ENCODE data around the gene PLEKHM3. TPM values are rescaled to one million over a fixed set of nuclear protein-coding genes. Genes with fewer than 3 reads are reported as not detected.

Gene PLEKHM3
- total RNA-seq, 2 donors from 2014 or later, result 20.5 to 21.8 TPM

DNA sequence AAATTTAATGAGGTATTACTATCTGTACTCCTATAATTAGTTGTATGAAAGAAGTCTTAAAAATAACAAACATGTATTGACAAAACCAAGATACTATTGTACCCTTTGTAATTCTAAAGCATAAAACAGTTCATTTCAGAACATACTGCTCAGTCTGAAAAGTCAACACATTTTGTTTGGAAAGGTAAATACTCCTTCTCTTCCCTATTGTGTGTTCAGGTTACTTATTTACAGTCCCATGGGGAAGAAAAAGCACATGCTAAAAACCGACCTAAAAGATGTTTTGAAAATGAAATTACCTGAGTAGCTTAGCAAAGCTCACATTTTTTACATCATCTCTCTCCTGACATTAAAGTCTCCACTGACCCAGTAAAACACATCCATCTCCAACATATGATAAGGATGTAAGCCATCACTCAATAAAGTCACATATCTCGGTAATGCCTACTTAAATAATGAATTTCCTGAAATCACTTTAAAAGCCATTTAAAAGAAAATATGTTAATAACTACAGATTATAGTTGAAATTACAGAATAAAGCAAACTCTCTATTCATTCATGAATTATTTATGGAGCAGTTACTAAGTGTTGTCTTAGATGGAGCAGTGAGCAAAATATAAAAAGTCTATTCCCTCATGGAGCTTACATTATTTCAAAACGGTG, 180.0 kb downstream of the PLEKHM3 start:
- Histone ChIP-seq H3K4me3 (no peak overlapping the region), H3K4me1 (ENCODE audit: control insufficient read depth in 1 of 2, low read depth in 2 of 2) (peaks cover 4 to 12% of the 10 kb centered on the region in 2 donors), H3K36me3 (no peaks in the 10 kb centered on the region), H3K27me3 (replicated peaks; ENCODE audit: insufficient read depth) (no peaks in the 10 kb centered on the region), H3K9me3 (no peaks in the 10 kb centered on the region), H3K27ac (no peak overlapping the region)
- TF ChIP-seq, protein P1, sequence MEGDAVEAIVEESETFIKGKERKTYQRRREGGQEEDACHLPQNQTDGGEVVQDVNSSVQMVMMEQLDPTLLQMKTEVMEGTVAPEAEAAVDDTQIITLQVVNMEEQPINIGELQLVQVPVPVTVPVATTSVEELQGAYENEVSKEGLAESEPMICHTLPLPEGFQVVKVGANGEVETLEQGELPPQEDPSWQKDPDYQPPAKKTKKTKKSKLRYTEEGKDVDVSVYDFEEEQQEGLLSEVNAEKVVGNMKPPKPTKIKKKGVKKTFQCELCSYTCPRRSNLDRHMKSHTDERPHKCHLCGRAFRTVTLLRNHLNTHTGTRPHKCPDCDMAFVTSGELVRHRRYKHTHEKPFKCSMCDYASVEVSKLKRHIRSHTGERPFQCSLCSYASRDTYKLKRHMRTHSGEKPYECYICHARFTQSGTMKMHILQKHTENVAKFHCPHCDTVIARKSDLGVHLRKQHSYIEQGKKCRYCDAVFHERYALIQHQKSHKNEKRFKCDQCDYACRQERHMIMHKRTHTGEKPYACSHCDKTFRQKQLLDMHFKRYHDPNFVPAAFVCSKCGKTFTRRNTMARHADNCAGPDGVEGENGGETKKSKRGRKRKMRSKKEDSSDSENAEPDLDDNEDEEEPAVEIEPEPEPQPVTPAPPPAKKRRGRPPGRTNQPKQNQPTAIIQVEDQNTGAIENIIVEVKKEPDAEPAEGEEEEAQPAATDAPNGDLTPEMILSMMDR (IDR thresholded peaks at IDR 0.05), result no peak
- no peak for DNase-seq (ENCODE audit: low spot score)
- no peak for ATAC-seq (ENCODE audit: insufficient number of reproducible peaks, low FRiP score, low read depth)

DNA sequence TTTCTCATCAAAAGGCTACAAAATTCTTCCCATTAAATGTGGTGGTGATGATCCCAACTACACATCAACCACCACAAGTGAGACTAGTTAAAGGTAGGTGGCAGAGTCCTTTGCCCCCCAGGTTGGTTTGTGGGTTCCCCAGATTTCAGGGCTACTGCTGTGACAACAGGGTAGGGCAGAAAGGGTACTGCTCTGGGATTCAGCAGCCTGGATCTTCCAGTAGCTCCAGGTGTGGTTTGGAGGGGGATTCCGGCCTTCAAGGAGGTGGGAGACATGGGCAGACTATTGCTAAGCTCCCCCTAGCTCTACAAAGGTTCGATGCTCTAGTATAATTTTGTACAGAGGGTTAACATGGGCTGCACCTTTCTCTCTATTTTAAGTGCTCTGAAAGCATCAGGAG, 180.7 kb downstream of the PLEKHM3 start:
- H3K9me3 ChIP-seq, result no peaks in the 10 kb centered on the region
- DNase-seq (ENCODE audit: low spot score), result no peak
- no peak overlapping the region for H3K4me3 ChIP-seq
- no peaks in the 10 kb centered on the region for H3K27me3 ChIP-seq (replicated peaks; ENCODE audit: insufficient read depth)
- no peaks in the 10 kb centered on the region for H3K36me3 ChIP-seq
- H3K4me1 ChIP-seq (ENCODE audit: control insufficient read depth in 1 of 2, low read depth in 2 of 2), result peaks cover 4 to 12% of the 10 kb centered on the region in 2 donors
- ATAC-seq (ENCODE audit: insufficient number of reproducible peaks, low FRiP score, low read depth), result no peak
- TF ChIP-seq, protein P1 (IDR thresholded peaks at IDR 0.05), result no peak
- H3K27ac ChIP-seq, result no peak overlapping the region

DNA sequence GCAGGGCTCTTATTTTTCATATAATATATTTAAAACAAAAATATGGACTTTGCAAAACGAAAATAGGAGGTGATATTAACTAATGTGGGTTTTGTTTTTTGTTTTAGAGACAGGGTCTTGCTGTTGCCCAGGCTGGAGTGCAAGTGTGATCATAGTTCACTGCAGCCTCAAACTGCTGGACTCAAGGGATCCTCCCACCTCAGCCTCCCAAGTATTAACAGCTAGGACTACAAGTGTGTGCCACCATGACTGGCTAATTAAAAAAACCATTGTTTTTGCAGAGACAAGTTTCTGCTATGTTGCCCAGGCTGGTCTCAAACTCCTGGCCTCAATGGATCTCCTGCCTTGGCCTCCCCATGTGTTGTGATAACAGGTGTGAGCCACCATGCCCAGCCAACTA, 185.2 kb downstream of the PLEKHM3 start:
- DNase-seq (ENCODE audit: low spot score) (no peak), ATAC-seq (ENCODE audit: insufficient number of reproducible peaks, low FRiP score, low read depth) (no peak)
- TF ChIP-seq, protein P1 (IDR thresholded peaks at IDR 0.05), result no peak
- Histone ChIP-seq H3K4me3 (no peak overlapping the region), H3K27me3 (replicated peaks; ENCODE audit: insufficient read depth) (no peaks in the 10 kb centered on the region), H3K4me1 (ENCODE audit: control insufficient read depth in 1 of 2, low read depth in 2 of 2) (peaks cover 9% of the 10 kb centered on the region in 2 donors), H3K36me3 (no peaks in the 10 kb centered on the region), H3K27ac (no peak overlapping the region), H3K9me3 (no peaks in the 10 kb centered on the region)

DNA sequence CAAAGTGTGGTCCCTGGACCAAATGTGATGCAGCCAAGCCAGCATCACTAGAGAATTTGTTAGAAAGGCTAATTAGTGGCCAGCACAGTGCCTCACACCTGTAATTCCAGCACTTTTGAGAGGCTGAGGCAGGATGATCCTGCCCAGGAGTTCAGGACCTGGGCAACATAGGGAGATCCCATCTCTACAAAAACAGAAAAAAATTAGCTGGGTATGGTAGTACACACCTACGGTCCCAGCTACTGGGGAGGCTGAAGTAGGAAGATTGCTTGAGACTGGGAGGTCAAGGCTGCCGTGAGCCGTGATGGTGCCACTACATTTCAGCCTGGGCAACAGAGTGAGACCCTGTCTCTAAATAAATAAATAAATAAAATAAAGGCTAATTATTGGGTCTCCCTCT, 185.8 kb downstream of the PLEKHM3 start:
- no peak overlapping the region for H3K4me3 ChIP-seq
- TF ChIP-seq, protein P1 (IDR thresholded peaks at IDR 0.05), result no peak

DNA sequence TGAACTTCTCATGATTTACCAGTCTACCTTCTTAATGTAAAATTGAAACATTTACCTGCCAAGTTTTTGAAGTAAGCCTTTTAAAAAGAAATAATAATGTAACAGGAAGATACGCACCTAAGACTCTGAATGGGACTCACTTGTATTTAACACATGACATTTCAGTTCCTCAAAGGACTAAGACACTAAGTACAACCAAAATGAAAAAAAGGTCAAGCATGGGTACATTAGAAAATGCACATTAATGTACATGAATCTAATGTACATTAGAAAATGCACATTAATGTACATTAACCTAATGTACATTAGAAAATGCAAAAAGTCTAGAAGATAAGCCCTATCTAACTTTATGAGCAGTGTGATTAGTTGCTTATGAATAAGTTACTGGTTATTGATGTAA, 186.3 kb downstream of the PLEKHM3 start:
- no peak overlapping the region for H3K4me3 ChIP-seq
- ATAC-seq (ENCODE audit: insufficient number of reproducible peaks, low FRiP score, low read depth), result no peak
- H3K27me3 ChIP-seq (replicated peaks; ENCODE audit: insufficient read depth), result no peaks in the 10 kb centered on the region
- peaks cover 9% of the 10 kb centered on the region in 2 donors for H3K4me1 ChIP-seq (ENCODE audit: control insufficient read depth in 1 of 2, low read depth in 2 of 2)
- H3K27ac ChIP-seq, result no peak overlapping the region
- H3K36me3 ChIP-seq, result no peaks in the 10 kb centered on the region
- no peak for DNase-seq (ENCODE audit: low spot score)
- no peaks in the 10 kb centered on the region for H3K9me3 ChIP-seq
- TF ChIP-seq, protein P1 (IDR thresholded peaks at IDR 0.05), result no peak

More for the DNA sequence above, 185.8 kb downstream of the PLEKHM3 start:
- Histone ChIP-seq H3K4me1 (ENCODE audit: control insufficient read depth in 1 of 2, low read depth in 2 of 2) (peaks cover 9% of the 10 kb centered on the region in 2 donors), H3K27me3 (replicated peaks; ENCODE audit: insufficient read depth) (no peaks in the 10 kb centered on the region), H3K27ac (no peak overlapping the region), H3K36me3 (no peaks in the 10 kb centered on the region), H3K9me3 (no peaks in the 10 kb centered on the region)
- ATAC-seq (ENCODE audit: insufficient number of reproducible peaks, low FRiP score, low read depth) (no peak), DNase-seq (ENCODE audit: low spot score) (no peak)
